ENCODE results near the gene THBS2.

- TF ChIP-seq EZH2 (IDR thresholded peaks at IDR 0.05; ENCODE audit: borderline replicate concordance, control insufficient read depth, low read depth, low read length) (no peak), NR2F1 (conservative IDR thresholded peaks at IDR 0.05) (no peak), POLR2A (IDR thresholded peaks at IDR 0.05; ENCODE audit: low read depth, low read length) (no peak)
These were observed 39.7 kb downstream of the THBS2 start for GRCh38 chr6:169213814-169214520.

Measured in GM12878 (cell line).